GM12892 (cell line): ENCODE measurements around the gene RND2.

Source experiments
- DNase-seq: peaks from one replicate; pipeline ENCODE4 v3.0.0; 2011; ENCODE audit not compliant: insufficient read length
- FAIRE-seq: peaks from 2 replicates; lab custom pipeline; 2011; peaks lifted over from hg19 to GRCh38; lab: Jason Lieb, UNC
- POLR2A ChIP-seq: IDR thresholded peaks from 2 replicates; pipeline ENCODE4 v1.6.1; 2011; ENCODE audit warnings: low read depth, low read length, control low read depth
- POLR2AphosphoS5 ChIP-seq: IDR thresholded peaks from 2 replicates; pipeline ENCODE4 v1.6.1; 2011; ENCODE audit warnings: low read depth, low read length, control low read depth
- TAF1 ChIP-seq: IDR thresholded peaks from 2 replicates; pipeline ENCODE4 v1.6.1; 2011; ENCODE audit warnings: low read depth, mild to moderate bottlenecking, control low read depth, low read length, borderline replicate concordance

The RND2 gene

DNA sequence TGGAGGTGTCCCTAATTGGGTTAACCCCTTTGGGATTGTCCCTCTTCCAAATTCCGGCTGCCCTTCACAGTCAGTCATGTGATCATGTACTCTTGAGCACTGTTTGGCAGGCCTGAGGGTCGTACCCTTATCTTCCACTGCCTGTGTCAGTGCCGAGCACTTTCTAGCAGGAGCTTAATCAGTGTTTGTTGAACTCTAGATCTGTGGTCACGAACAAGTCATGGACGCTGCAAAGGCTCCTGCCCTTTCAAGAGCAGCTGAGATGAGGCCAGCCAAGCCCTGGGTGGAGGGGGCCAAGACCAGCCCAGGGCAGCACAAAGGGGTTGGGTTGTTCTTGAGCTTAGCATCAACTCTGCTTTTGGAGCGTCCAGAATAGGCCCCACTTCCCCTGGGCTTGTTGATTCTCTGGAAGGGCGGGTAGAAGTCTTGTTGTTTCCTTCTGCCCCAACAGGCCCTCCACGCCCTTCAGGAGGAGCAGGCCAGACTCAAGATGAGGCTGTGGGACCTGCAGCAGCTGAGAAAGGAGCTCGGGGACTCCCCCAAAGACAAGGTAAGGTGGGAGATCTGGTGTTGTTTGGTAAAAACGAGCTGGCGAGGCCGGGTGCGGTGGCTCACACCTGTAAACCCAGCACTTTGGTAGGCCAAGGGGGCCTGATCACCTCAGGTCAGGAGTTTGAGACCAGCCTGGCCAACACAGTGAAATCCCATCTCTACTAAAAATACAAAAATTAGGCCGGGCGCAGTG is 13.1 kb upstream of the RND2 start:
- no peak for DNase-seq
- no peak for FAIRE-seq
- TF ChIP-seq POLR2AphosphoS5 = no peak
- no peak for TF ChIP-seq POLR2A
- no peak for TF ChIP-seq TAF1

DNA sequence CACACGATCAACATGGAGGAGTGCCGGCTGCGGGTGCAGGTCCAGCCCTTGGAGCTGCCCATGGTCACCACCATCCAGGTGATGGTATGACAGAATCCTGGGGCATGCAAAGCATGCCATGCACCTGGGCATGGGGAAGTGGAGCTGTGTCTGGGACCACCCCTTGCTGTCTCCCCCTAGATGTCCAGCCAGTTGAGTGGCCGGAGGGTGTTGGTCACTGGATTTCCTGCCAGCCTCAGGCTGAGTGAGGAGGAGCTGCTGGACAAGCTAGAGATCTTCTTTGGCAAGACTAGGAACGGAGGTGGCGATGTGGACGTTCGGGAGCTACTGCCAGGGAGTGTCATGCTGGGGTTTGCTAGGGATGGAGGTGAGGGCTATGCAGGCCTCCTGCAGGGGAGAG is 11.7 kb upstream of the RND2 start:
- no peak for DNase-seq
- TF ChIP-seq POLR2AphosphoS5 (no peak), POLR2A (no peak), TAF1 (no peak)
- no peak for FAIRE-seq

DNA sequence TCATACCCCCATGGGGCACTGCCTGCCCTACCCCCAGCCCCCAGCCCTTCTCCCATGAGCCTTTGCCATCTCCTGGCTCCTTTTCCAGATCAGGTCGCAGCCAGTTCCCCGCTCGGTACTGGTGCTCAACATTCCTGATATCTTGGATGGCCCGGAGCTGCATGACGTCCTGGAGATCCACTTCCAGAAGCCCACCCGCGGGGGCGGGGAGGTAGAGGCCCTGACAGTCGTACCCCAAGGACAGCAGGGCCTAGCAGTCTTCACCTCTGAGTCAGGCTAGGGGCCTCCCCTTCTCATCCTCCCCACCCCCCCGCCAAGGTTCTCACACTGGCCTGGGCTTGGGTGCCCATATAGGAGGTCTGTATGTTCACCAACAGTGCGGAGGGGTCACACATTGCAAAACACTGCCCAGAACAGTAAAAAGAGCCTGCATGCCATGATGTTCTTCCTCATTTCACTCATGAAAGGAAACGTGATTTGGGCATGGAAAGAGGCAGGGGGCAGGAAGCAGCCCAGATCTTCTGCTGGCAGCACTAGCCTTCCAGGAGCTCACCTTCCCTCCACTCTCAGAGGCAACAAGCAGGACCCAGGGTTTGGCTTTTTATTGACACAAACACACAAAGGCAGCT is 10.9 kb upstream of the RND2 start:
- TF ChIP-seq TAF1 = no peak
- TF ChIP-seq POLR2A = no peak
- TF ChIP-seq POLR2AphosphoS5 = no peak
- no peak for FAIRE-seq
- DNase-seq = no peak

DNA sequence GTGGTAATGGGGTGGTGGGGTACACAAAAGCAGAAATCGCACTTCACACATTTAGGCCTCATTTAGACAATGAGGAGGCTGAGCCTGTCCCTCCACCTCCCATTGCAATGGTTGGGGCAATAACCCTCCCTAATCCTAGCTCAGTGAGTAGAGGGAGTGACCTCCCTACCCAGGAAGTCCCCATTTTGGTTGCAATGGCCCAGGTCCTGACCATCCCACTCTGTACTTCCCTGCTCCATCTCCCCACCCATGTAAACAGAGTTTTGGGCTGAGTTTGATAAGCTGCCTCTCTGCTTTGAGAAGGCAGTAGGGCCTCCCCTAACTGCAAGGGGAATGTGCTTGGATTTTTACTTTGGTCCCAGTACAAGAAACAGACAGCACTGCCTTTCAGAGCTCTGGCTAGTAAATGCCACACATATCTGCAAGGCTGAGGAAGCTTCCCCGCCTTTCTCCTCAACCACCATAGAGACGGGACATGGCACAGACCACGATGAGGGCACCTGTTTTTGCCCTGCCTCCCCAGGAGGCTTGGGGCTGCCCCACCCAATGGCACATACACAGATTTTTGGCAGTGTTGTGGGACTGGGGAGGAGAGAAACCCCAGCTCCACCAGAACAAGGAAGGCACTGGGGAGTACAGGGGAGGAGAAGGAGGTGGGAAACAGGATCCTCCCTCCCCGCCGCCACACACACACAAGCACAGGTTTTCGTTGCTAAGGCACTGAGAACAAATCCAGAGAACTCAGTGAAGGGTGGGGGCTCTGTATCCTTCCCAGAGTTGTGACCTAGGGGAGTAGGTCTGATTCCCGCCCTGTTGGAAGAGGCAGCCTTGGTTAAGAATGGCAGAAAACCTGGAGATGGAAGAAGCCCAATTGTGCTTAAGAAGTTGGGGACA is 10.1 kb upstream of the RND2 start:
- DNase-seq (no peak), FAIRE-seq (no peak)
- TF ChIP-seq POLR2AphosphoS5 = no peak
- no peak for TF ChIP-seq TAF1
- TF ChIP-seq POLR2A = no peak; the same call in 1 of the 2 replicates

DNA sequence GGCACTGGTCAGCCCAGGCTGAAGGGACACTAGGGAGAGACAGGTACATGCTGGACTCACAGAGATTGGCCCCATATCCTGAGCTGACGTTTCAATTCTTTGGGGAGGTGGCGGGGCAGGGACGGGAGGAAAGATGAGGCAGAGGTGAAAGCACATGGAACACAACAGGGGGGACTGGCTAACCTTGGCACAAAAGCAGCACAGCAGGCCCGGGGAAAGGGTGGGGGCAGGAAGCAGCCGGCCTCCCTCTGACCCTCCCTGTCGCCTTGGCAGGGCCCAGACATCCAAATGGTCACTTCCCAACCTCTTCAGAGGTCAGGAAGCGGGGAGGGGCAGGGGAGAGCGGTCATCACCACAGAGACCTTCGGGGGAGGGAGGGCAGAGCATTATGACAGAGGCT is 9.5 kb upstream of the RND2 start:
- TF ChIP-seq TAF1 (no peak), POLR2A (no peak), POLR2AphosphoS5 (no peak)
- FAIRE-seq = no peak
- no peak for DNase-seq

DNA sequence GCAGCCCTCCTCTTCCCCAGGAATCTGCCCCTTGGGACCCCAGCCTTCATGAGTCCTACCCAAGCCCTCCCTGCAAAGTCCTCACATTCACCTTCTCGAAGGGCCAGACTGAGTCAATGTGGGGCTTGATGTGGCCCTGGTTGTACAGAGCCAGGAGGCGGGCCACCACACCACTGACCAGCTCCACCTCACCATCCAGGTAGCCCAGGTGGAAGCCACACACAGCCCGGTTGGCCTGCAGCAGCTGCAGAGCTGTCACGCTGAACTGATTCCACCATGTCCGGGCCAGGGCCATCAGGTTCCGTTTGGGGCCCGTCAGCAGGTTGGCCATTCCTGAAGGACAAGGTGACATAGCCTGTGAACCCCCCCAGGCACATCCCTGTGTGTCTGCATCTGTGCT is 8.8 kb upstream of the RND2 start:
- no peak for TF ChIP-seq TAF1
- peak; percentile 74 for TF ChIP-seq POLR2AphosphoS5
- DNase-seq = no peak
- no peak for FAIRE-seq

DNA sequence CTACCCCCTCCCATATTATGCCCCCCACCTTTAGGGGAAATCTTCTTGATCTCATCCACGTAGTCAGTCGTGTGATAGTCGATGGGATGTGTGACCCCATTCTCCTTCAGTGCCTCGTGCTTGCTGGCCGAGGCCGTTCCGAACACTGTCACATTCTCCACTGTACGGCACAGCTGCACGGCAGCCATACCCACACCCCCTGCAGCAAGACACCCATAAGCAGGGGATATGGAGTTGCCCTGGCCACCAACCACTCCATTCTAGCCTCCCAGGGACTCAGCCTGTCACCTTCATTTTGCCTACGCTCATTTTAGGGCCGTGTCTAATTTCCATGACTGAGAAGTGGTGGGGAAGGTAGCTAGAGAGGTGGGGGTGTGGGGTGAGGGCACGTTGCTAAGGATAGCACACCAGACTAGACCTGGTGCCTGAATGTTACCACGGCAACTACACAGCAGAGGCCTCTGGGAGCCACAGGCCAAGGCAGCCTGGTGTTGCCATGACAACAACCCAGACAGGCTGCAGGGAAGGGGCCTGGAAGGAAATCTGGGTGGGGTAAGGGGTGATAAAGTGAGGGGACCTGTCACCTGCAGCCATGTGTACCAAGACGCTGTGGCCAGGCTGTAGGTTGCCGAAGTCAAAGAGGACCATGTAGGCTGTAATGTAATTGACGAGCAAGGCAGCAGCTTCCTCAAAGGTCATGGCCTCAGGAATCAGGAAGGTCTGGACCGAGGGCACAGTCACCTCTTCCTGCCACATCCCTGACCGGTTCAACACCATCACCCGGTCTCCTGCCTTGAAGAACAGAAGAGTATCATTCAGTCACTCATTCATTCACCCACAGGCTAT is 6.8 kb upstream of the RND2 start:
- DNase-seq (no peak), FAIRE-seq (peak; percentile 58)
- TF ChIP-seq TAF1 (no peak), POLR2A (peak; percentile 9; the same call in 1 of the 2 replicates)

DNA sequence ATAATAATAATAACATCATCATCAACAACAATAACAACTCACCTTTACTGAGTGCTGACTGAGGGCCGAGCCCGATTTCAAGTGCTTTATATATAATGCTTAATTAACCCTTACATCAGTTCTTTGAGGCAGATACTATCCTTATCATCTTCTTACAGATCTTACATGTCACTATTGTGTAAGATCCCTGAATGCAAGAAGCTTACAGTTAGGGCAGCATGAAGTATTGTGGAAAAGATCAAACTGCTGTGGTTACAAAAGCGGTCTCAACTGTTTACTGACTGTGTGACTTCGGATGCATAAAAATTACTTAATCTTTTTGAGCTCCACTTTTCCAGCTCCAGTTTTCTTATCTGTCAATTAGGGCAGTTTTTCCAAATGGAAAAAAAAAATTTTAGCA is 6.1 kb upstream of the RND2 start:
- TF ChIP-seq TAF1 = no peak
- TF ChIP-seq POLR2A = no peak
- TF ChIP-seq POLR2AphosphoS5 = no peak
- no peak for FAIRE-seq
- no peak for DNase-seq

DNA sequence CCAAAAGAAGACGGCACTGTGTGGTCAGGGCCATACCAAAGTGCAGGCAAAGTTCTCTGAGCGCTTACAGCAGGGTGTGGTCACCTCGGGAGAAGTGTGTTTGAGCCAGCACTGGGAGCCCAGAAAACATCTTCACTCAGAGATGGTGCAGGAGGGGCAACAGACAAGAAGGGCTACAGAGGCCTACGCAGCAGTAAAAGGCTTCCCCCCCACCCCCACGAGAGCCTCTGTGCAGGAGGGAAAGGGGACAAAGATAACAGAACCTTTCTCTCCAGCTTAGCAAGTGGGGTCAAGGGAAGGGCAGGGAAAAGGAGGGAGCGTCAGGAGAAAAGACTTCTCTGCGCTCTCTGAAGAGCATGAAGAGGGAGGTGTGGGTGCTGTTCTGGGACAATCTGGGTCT is 5.6 kb upstream of the RND2 start:
- TF ChIP-seq TAF1 (no peak), POLR2AphosphoS5 (no peak), POLR2A (no peak)
- DNase-seq = no peak
- no peak for FAIRE-seq

DNA sequence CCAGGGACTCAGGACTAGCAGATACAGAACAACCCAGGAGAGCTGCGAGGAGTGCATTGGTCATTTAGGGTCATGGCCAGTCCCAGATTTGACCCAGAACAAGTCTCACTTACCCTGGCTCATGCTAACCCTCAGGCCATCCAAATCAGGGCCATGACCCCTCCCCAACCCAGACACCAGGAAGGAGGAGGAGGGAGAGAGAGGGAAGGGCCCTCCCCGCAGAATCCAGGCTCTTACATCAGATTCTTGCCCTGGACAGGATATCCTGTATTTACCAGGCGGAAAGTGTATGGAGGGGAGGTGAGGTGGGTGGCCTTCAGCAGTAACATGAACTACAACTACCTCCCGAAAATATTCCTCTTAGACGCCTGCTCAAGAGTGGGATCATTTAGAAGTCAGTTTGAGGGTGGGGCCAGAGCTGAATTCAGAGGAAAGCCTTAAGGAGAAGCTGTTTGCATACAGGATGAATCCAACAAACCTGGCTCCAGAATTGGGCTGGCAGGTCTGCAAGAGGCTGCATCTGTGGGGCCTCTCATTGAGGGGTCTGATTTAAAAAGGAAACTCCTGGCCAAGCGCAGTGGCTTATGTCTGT is 4.9 kb upstream of the RND2 start:
- TF ChIP-seq POLR2A = no peak
- TF ChIP-seq TAF1 = no peak
- TF ChIP-seq POLR2AphosphoS5 = no peak
- FAIRE-seq (no peak), DNase-seq (no peak)
